Erythroblast (primary cell): ENCODE measurements around the gene RPH3AL.

Experiments used
- GATA1 ChIP-seq: IDR thresholded peaks from 2 replicates; pipeline ENCODE4 v1.6.1; 2011; ENCODE audit warnings: low read depth, mild to moderate bottlenecking, control low read depth, low read length, moderate library complexity
- POLR2A ChIP-seq: IDR thresholded peaks from 2 replicates; pipeline ENCODE4 v1.6.1; 2011; ENCODE audit warnings: mild to moderate bottlenecking, low read length

DNA sequence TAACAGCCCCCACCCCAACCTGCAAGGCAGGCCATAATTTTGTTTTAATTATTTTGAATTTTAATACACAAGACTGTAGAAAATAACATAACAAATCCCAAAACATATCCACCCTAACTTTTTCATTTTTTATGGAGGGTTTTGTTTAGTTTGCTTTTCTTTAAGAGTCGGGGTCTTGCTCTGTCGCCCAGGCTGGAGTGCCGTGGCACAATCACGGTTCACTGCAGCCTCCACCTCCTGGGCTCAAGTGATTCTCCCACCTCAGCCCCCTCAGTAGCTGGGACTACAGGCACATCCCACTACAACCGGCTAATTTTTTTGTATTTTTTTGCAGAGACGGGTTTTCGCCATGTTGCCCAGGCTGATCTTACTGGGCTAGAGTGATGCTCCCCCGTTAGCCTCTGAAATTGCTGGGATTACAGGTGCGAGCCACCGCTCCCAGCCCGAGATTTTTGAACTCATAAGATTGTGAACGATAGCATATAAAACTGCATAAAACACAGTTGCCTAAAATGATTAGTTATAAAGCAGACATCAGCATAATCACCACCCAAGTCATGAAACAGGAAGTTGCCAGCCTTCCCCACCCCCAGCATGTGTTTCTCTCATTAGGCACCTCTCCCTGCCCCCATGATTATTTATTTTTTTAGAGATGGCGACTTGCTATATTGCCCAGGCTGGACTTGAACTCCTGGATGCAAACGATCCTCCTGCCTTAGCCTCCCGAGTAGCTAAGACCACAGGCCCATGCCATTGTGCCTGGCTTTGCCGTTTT is 157.6 kb downstream of the RPH3AL start:
- TF ChIP-seq POLR2A (no peak), GATA1 (no peak)
